GM12872 (cell line): ENCODE measurements around the gene TEX10.

Experiments used
- CTCF ChIP-seq: IDR thresholded peaks from 3 replicates; pipeline ENCODE4 v1.5.1; 2011; ENCODE audit warnings: low read depth, mild to moderate bottlenecking, low read length, moderate library complexity; ENCODE audit not compliant: insufficient read depth

Gene TEX10

DNA sequence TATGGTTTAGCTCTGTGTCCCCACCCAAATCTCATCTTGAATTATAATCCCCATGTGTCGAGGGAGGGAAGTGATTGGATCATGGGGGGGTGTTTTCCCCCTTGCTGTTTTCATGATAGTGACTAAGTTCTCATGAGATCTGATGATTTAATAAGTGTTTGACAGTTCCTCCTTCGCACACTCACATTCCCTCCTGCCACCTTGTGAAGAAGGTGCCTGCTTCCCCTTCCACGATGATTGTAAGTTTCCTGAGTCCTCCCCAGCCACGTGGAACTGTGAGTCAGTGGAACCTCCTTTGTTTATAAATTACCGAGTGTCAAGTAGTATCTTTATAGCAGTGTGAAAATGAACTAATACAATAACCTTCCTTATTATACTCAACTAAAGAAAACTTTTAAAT lies 24.3 kb upstream of the TEX10 start:
- TF ChIP-seq CTCF: no peak

GRCh38 chr9:100375658-100376057 lies 22.9 kb upstream of the TEX10 start:
- TF ChIP-seq CTCF: no peak

- no peak for TF ChIP-seq CTCF
Observed at GRCh38 chr9:100372648-100373047, 19.9 kb upstream of the TEX10 start.

- TF ChIP-seq CTCF: no peak
Observed at GRCh38 chr9:100370064-100370723, 17.5 kb upstream of the TEX10 start.

DNA sequence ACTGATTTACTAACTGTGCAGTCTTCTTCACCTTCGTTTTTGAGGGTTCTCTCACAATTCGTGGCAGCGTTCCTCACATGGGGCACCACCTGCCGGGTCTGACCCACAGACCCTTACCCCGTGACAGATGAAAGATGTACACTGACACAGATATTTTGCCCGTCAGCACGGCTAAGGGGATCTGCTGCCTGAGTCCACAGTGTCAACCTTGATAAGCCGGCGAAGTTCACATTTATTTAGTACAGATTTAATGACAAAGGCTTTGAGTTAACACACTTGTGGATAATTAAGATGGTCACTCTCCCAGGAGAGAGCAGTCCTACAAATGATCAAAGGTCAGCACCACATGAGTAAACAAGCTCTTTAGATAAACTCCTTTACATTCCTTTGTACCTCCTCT lies 15.9 kb upstream of the TEX10 start:
- no peak for TF ChIP-seq CTCF

GRCh38 chr9:100366121-100366520 lies 13.4 kb upstream of the TEX10 start:
- TF ChIP-seq CTCF: no peak

GRCh38 chr9:100364013-100364412 lies 11.3 kb upstream of the TEX10 start:
- TF ChIP-seq CTCF: no peak

GRCh38 chr9:100359057-100359456 lies 6.3 kb upstream of the TEX10 start:
- TF ChIP-seq CTCF: no peak
